ENCODE data around the gene ATP8A1.

Gene ATP8A1

DNA sequence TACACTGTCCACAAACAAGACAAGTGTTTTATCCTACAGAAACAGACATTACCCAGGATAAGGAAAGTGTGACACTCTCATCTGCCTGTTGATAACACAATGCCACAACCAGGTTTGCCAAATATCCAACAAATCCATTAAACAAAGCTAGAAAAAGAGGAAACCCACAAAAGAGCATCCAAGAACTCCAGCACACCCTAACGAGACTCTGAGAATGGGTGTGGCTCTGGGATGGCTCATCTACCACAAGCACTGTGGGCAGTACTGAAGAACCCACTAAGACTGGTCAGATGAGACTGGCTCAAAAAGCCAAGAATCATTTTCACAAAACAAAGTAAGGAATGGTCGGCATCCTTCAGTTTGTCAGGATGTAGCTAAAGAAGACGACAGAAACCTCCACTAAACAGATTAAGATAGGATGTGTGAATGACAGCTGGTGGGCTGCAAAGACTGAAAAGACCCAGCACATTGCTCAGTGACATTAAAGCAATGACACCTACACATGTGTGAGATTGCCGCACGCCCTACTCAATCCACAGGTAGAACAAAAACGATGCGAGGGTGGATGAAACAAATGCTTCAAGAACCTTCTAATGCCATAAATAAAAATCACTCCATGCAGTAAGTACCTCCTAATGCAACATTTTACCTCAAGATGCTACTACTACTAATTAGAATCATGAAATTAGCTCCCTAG is 14.7 kb downstream of the ATP8A1 start:
- in situ Hi-C loops (cut with MboI; ENCODE audit: low sequenced_read_pairs) = no loop called here
- Histone ChIP-seq H3K9me3 (no peaks in the 10 kb centered on the region), H3K27me3 (ENCODE audit: low read depth) (no peaks in the 10 kb centered on the region), H3K36me3 (replicated peaks) (no peaks in the 10 kb centered on the region), H3K4me3 (no peak overlapping the region), H3K4me1 (peaks cover 14% of the 10 kb centered on the region; the same call in 1 of the 2 replicates)
- no peak for DNase-seq (ENCODE audit: low spot score in 2 of 2)

DNA sequence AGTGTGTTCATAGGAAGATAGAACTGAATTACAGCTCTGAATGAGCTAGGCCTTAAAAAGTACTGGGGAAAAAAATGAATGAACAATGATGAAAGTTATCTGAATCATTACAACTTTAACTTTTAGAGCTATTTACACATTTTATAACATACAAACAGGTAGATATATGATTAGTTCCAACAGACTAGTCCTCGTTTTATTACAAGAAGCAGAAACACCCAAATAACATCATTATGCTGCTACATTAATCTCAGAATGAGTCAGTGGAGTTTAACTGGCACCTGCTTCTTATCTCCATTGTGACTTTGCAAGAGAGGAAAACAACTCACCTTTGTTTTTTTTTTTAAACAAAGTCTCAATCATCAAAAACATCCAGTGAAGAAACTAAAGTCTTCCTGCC is 15.2 kb downstream of the ATP8A1 start:
- Histone ChIP-seq H3K36me3 (replicated peaks) (no peaks in the 10 kb centered on the region), H3K4me1 (peaks cover 15% of the 10 kb centered on the region), H3K9me3 (no peaks in the 10 kb centered on the region), H3K4me3 (no peak overlapping the region), H3K27me3 (ENCODE audit: low read depth) (no peaks in the 10 kb centered on the region)
- DNase-seq (ENCODE audit: low spot score in 2 of 2) = no peak
- in situ Hi-C loops (cut with MboI; ENCODE audit: low sequenced_read_pairs) = no loop called here

DNA sequence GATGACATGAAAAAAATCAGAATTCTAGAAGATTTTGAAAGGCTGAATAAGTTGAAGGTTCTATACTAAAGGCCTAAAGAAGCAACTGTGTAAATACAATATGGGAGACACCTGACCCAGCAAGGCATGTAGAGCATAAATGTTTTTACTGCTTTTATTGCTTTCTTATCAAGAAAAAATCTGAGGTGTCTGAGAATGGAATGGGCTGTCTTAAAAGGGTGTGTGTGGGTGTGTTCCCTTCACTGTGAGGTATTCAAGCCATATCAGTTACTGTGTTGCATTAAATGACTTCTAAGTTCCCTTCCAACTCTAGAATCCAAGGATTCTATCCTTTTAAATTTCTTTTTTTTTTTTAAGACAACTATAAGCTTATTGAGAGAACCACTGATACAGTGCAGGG is 15.7 kb downstream of the ATP8A1 start:
- Histone ChIP-seq H3K9me3 (no peaks in the 10 kb centered on the region), H3K27me3 (ENCODE audit: low read depth) (no peaks in the 10 kb centered on the region), H3K36me3 (replicated peaks) (no peaks in the 10 kb centered on the region), H3K4me1 (peaks cover 20% of the 10 kb centered on the region), H3K4me3 (no peak overlapping the region)
- DNase-seq (ENCODE audit: low spot score in 2 of 2) = no peak
- in situ Hi-C loops (cut with MboI; ENCODE audit: low sequenced_read_pairs) = no loop called here

DNA sequence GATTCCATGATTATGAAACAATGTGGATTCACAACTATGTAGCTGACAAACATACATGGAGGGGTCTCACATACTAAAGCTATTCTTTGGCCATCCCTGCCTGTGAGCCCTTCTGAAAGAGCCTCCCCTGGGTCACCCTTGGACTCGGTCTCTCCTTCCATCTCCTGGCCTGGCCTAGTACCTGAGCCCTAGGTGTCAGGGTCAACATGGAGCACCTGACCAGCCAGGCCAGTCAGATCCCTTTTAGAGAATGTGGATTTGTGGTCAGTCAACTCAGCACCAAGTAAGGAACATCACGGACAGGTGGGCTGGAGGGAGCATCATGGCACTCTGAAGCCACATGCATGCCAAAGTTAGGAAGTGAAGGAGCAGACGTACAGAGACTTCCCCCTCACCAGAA is 16.3 kb downstream of the ATP8A1 start:
- no peaks in the 10 kb centered on the region for H3K27me3 ChIP-seq (ENCODE audit: low read depth)
- no peaks in the 10 kb centered on the region for H3K36me3 ChIP-seq (replicated peaks)
- H3K9me3 ChIP-seq = no peaks in the 10 kb centered on the region
- in situ Hi-C loops (cut with MboI; ENCODE audit: low sequenced_read_pairs) = no loop called here
- no peak for DNase-seq (ENCODE audit: low spot score in 2 of 2)
- peaks cover 21% of the 10 kb centered on the region for H3K4me1 ChIP-seq
- no peak overlapping the region for H3K4me3 ChIP-seq

DNA sequence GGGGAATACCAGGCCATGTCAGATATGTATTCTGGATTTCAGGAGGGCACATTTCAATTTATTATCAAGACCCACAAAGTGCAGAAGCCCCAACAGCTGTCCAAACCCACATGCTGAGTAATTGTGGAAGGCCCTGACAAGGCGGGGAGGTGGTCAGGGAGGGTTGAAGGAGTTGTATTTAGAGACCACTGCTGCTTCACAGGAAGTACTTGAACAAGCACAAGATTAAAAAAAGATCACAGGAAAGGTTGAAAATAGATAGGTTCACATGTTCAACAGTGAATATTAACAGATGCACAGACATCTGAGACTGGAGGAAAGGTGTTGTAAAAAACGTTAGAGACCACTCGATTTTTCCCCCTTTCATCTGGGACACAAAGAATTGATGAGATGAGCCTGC is 17.9 kb downstream of the ATP8A1 start:
- DNase-seq (ENCODE audit: low spot score in 2 of 2) = no peak
- Histone ChIP-seq H3K36me3 (replicated peaks) (no peaks in the 10 kb centered on the region), H3K27me3 (ENCODE audit: low read depth) (no peaks in the 10 kb centered on the region), H3K4me1 (peaks cover 24% of the 10 kb centered on the region), H3K9me3 (no peaks in the 10 kb centered on the region), H3K4me3 (no peak overlapping the region)
- in situ Hi-C loops (cut with MboI; ENCODE audit: low sequenced_read_pairs) = no loop called here

DNA sequence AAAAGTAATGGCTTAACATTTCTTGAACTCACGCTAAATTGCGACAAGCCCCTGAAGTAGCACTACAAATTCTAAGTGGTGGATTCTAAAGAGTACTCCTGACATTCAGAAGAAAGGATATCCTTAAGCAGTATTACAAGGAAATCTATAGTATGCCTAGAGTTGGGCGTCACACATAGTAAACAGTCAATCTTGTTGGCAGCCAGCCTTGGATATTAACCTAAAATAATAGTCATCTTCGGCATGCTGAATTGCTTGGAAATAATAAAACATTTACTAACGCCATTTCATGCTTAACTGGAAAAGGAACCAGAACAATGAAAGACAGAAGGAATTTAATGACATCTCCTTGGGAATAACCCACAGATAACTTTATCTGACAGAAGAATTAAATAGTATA is 18.6 kb downstream of the ATP8A1 start:
- Histone ChIP-seq H3K36me3 (replicated peaks) (no peaks in the 10 kb centered on the region), H3K4me3 (no peak overlapping the region), H3K4me1 (peaks cover 24% of the 10 kb centered on the region), H3K9me3 (no peaks in the 10 kb centered on the region), H3K27me3 (ENCODE audit: low read depth) (no peaks in the 10 kb centered on the region)
- no peak for DNase-seq (ENCODE audit: low spot score in 2 of 2)
- in situ Hi-C loops (cut with MboI; ENCODE audit: low sequenced_read_pairs) = no loop called here

DNA sequence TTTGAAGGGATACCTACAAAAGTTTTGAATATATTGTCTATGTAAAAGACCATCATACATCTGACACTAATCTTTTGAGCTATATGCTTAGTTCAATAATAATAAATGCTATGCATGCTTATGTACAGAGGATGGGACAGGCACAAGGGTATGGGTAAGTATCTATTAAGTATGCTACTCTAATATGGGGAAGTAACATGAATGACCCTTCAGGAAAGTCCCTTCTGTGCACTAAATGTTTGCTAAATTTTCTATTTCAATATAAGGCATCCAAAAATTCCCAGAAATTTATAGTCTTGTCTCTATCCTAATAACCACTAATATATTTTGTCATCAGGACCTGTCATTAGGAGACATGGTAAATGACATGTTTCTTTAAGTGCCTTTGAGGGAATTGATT is 19.0 kb downstream of the ATP8A1 start:
- DNase-seq (ENCODE audit: low spot score in 2 of 2) = no peak
- no peaks in the 10 kb centered on the region for H3K36me3 ChIP-seq (replicated peaks)
- H3K9me3 ChIP-seq = no peaks in the 10 kb centered on the region
- no peaks in the 10 kb centered on the region for H3K27me3 ChIP-seq (ENCODE audit: low read depth)
- in situ Hi-C loops (cut with MboI; ENCODE audit: low sequenced_read_pairs) = no loop called here
- H3K4me3 ChIP-seq = no peak overlapping the region
- H3K4me1 ChIP-seq = peaks cover 24% of the 10 kb centered on the region

DNA sequence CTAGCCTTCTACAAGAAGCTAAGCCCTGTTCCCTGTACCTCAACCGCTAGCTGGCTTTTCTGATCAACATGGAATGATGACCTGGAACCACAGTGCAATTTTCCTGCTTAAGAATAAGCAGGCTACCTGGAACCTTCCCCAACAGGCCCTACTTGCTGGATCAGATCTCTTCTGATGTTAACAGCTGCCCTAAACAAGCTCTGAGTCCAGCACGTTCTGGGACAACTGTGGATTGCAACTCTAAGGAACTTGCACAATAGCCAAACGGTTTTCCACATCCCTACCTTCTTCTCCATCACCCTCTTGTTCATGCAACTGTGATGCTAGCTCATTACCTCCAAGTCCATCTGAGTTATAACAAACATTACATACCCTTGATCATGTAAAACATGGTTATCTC is 19.8 kb downstream of the ATP8A1 start:
- no peaks in the 10 kb centered on the region for H3K27me3 ChIP-seq (ENCODE audit: low read depth)
- H3K4me1 ChIP-seq = peaks cover 24% of the 10 kb centered on the region
- no peaks in the 10 kb centered on the region for H3K9me3 ChIP-seq
- in situ Hi-C loops (cut with MboI; ENCODE audit: low sequenced_read_pairs) = no loop called here
- H3K4me3 ChIP-seq = no peak overlapping the region
- no peak for DNase-seq (ENCODE audit: low spot score in 2 of 2)
- H3K36me3 ChIP-seq (replicated peaks) = no peaks in the 10 kb centered on the region

DNA sequence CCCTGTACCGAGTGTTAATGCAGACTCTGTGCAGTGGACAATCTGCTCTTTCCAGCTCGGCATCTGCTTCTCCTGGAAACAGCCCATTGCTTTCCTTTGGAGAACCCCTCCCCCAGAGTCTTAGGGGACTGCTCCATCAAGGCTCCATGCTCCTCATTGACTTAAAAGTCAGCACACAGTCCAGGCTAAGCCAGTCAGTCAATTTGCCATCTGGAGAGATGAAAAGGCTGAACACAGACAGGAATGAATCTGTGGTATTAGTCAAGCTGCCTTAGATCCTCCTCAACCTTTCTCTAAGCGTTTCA is 20.3 kb downstream of the ATP8A1 start:
- Histone ChIP-seq H3K4me3 (no peak overlapping the region), H3K4me1 (peaks cover 24% of the 10 kb centered on the region), H3K27me3 (ENCODE audit: low read depth) (no peaks in the 10 kb centered on the region), H3K9me3 (no peaks in the 10 kb centered on the region), H3K36me3 (replicated peaks) (no peaks in the 10 kb centered on the region)
- in situ Hi-C loops (cut with MboI; ENCODE audit: low sequenced_read_pairs) = no loop called here
- DNase-seq (ENCODE audit: low spot score in 2 of 2) = no peak

DNA sequence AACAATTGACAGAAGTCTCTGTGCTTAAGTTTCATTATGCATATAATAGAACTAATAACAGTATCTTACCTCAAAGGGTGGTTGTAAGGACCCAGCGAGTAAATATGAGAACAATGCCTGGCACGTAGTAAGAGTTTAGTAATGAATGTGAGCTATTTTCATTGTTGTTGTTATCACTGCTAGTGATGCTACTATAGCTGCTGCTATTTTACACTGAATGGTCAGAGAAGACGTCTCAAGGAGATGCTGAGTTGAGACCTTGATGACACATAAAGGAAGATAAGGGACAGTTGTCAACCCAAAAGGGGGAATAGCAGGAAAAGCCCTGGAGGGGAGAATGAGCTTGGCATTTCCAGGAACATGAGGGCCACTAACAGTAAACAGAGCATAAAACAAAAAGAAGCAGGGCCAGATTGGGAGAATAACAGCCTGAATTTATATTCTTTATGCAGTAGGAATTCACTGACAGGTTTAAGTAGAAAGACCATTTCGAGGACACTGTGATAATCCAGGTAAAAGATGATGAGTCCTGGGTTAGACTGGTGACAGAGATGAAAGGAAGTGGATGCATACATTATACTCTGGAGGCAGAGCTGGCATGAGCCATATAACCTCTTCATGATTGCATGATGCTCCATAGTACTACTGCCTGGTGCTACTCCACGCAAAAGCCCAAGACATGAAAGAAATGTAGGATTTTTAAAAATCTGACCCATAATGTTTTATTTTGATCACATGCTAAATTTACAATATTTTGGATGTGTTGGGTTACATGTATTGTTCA is 23.1 kb downstream of the ATP8A1 start:
- in situ Hi-C loops (cut with MboI; ENCODE audit: low sequenced_read_pairs) = no loop called here
- H3K27me3 ChIP-seq (ENCODE audit: low read depth) = no peaks in the 10 kb centered on the region
- H3K9me3 ChIP-seq = no peaks in the 10 kb centered on the region
- no peaks in the 10 kb centered on the region for H3K36me3 ChIP-seq (replicated peaks)
- H3K4me3 ChIP-seq = no peak overlapping the region
- H3K4me1 ChIP-seq = peaks cover 10% of the 10 kb centered on the region
- no peak for DNase-seq (ENCODE audit: low spot score in 2 of 2)

DNA sequence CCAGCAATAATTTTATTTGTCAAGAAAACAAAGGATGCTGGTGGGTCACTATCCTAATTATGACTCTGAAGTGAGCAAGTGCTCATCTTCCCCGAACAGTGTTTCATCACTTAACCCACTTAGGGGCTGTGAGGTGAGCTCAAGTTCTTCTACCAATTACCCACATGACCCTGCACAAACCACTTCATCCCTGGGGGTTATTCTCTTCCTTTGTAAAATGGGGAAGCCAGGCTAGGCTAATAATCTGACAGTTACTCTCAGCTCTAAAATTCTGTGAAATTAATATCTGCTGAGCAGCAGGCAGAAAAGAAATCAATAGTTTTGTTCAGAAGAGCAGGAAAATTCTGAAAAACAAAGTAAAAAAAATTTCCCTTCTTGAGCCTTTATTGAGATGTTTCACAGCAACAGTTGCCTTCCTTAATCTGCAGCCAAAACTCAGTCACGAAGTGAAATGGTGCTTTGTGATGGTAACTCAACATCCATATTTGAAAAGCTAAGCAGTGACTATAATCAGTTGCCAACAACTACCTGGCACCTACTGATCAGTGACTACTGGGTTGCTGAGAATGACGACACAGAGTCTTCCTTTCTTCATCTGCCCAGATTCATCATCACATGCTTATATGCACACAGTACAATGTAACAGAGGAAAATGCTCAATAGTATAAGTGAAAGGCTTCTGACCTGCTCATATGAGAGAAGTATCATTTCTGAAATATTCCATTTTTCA is 24.1 kb downstream of the ATP8A1 start:
- Histone ChIP-seq H3K9me3 (no peaks in the 10 kb centered on the region), H3K27me3 (ENCODE audit: low read depth) (no peaks in the 10 kb centered on the region), H3K4me3 (no peak overlapping the region), H3K4me1 (peaks cover 10% of the 10 kb centered on the region), H3K36me3 (replicated peaks) (no peaks in the 10 kb centered on the region)
- in situ Hi-C loops (cut with MboI; ENCODE audit: low sequenced_read_pairs) = no loop called here
- DNase-seq (ENCODE audit: low spot score in 2 of 2) = no peak

DNA sequence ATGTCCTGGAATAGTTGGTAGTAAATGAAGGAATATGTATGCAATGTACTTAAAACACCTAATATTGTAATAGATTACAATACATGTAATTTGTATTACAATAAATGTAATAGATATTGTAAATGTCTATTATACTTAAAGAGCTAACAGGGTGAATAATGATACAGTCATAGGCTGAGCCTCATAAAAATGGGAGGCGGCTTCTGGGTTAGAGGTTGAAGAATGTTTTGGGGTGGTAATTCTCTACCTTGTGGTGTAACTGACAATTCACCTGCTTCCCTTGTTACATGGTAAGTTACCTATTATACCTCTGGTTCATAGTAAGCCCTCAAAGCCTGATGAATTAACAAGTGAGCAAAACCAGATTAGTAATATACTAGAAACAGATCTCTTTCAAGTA is 26.0 kb downstream of the ATP8A1 start:
- in situ Hi-C loops (cut with MboI; ENCODE audit: low sequenced_read_pairs) = no loop called here
- Histone ChIP-seq H3K36me3 (replicated peaks) (peaks cover 3% of the 10 kb centered on the region; the same call in 1 of the 2 replicates), H3K4me3 (no peak overlapping the region), H3K27me3 (ENCODE audit: low read depth) (no peaks in the 10 kb centered on the region), H3K9me3 (no peaks in the 10 kb centered on the region), H3K4me1 (peaks cover 3% of the 10 kb centered on the region; the same call in 1 of the 2 replicates)
- no peak for DNase-seq (ENCODE audit: low spot score in 2 of 2)

DNA sequence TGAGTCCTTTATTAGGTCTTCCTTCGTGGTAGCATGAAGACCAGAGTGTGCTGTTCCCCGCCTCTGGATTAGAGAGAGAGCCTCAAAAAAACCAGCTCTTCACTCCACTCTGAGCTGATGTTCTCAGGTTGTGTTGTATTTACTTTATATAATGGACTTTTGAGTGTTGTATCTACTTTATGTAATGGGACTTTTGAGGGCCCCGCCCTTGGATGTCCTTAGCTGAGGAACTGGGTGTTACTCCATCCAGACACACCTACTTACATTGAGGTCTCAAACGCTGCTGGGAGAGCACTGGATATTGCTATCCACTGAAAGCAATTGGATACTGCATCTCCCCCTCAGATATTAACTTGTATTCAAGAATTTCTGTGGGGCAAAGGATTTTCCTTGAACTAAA is 28.2 kb downstream of the ATP8A1 start:
- in situ Hi-C loops (cut with MboI; ENCODE audit: low sequenced_read_pairs) = no loop called here
- no peak overlapping the region for H3K4me3 ChIP-seq
- no peaks in the 10 kb centered on the region for H3K27me3 ChIP-seq (ENCODE audit: low read depth)
- no peak for DNase-seq (ENCODE audit: low spot score in 2 of 2)
- H3K4me1 ChIP-seq = peaks cover 8% of the 10 kb centered on the region
- H3K36me3 ChIP-seq (replicated peaks) = peaks cover 3% of the 10 kb centered on the region; the same call in 1 of the 2 replicates
- no peaks in the 10 kb centered on the region for H3K9me3 ChIP-seq
